Suprapubic skin (tissue), 4 donors: ENCODE measurements around the gene AGAP3.
A peak's percentile ranks its signal among the peaks of the same experiment; 100 is the strongest.

Source experiments
- CTCF ChIP-seq, 2 donors: fragments of 200-600 bp in 1 of 2; fragments of 450-650 bp in 1 of 2; sonication (generic) in 1 of 2; IDR thresholded peaks; one replicate each; pipeline ENCODE4 v1.5.1; 2016 to 2019; ENCODE audit warnings: antibody characterized with exemption in 2 of 2, mild to moderate bottlenecking in 1 of 2, moderate library complexity in 1 of 2
- EP300 ChIP-seq: sonication (generic); formaldehyde crosslinking; IDR thresholded peaks from one replicate; pipeline ENCODE4 v1.6.1; 2017; ENCODE audit warnings: antibody characterized with exemption
- POLR2A ChIP-seq, 2 donors: fragments of 450-650 bp; IDR thresholded peaks; one replicate each; pipeline ENCODE4 v1.6.1; 2017; ENCODE audit warnings: antibody characterized with exemption in 2 of 2, mild to moderate bottlenecking in 2 of 2, moderate library complexity in 2 of 2
- POLR2AphosphoS5 ChIP-seq, 3 donors: sonication (generic); formaldehyde crosslinking; IDR thresholded peaks; one replicate each; pipeline ENCODE4 v1.6.1; 2017; ENCODE audit warnings: antibody characterized with exemption in 3 of 3

GRCh38 chr7:151080522-151081169 lies 5.6 kb upstream of the AGAP3 start, which contains the start of gene FASTK:
- TF ChIP-seq CTCF (IDR thresholded peaks at IDR 0.05) (no peak), POLR2A (IDR thresholded peaks at IDR 0.05) (peak in 1 of 2 donors; percentile 53), POLR2AphosphoS5 (IDR thresholded peaks at IDR 0.05) (no peak), EP300 (no peak)
